Measurements from ENCODE around the gene DHX35.
"Not testable (repeated sequence)": the region's sequence is repeated elsewhere in the genome, so short reads cannot be mapped to it uniquely, and the experiment has no call there.

Gene DHX35

GRCh38 chr20:38982291-38982690 is 20.1 kb downstream of the DHX35 start:
- DNase-seq: no peak

DNA sequence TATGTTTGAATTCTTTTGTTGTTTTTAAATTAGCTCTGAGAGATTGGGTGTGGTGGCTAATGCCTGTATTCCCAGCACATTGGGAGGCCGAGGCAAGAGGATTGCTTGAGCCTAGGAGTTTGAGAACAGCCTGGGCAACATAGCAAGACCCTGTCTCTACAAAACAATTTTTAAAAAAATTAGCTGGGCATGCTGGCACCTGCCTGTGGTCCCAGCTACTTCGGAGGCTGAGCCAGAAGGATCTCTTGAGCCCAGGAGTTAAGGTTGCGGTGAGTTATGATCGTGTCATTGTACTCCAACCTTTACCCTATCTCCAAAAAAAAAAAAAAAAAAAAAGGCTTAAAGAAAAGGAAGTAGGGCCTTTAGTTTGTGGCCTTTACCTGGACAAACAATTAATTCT is 22.9 kb downstream of the DHX35 start:
- DNase-seq: no peak

DNA sequence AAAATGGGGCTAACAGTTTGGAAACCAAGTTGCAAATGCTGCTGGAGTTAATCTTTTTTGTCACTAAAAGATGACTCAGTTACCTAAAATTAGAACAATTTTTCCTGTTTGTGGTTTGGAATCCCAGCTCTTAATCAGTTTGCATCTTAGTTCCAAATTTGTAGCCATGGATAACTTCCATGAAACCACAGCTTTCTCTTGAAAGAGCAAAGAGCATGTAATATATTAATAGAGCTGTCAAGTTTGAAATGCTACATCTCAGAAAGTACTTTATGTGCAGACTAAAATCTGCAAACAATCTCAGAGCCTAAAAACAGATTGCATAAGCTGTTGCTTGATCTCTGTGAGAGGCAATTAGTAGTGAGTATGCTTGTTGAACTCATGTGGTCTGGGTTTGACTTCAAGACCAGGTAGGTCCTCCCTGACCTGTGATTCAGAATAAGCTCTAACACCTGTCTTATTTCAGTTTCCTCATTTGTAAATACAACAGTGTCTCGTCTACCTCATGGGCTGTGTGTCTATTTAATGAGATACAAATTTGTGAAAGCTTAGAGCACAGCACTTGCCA is 23.5 kb downstream of the DHX35 start:
- DNase-seq: no peak

- no peak for DNase-seq
Measured at GRCh38 chr20:38986663-38987062, 24.5 kb downstream of the DHX35 start.

- DNase-seq: no peak
Measured at GRCh38 chr20:38987777-38988176, 25.6 kb downstream of the DHX35 start.

DNA sequence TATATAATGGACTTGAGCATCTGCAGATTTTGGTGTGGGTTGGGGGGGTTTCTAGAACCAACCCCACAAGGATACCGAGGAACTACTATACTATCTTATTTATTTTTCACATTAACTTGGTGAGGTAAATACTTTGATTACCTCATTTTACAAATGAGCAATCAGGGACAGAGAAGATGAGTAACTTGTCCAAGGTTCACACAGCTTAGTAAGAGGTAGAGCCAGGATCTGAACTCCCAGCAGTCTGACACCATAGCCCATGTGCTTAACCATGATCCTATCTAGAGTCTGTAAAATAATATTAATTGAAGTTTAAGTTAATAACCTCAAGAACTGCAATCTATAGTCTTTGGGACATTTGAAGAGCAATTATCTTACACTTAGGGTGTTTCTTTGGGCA is 28.6 kb downstream of the DHX35 start:
- no peak for DNase-seq

DNA sequence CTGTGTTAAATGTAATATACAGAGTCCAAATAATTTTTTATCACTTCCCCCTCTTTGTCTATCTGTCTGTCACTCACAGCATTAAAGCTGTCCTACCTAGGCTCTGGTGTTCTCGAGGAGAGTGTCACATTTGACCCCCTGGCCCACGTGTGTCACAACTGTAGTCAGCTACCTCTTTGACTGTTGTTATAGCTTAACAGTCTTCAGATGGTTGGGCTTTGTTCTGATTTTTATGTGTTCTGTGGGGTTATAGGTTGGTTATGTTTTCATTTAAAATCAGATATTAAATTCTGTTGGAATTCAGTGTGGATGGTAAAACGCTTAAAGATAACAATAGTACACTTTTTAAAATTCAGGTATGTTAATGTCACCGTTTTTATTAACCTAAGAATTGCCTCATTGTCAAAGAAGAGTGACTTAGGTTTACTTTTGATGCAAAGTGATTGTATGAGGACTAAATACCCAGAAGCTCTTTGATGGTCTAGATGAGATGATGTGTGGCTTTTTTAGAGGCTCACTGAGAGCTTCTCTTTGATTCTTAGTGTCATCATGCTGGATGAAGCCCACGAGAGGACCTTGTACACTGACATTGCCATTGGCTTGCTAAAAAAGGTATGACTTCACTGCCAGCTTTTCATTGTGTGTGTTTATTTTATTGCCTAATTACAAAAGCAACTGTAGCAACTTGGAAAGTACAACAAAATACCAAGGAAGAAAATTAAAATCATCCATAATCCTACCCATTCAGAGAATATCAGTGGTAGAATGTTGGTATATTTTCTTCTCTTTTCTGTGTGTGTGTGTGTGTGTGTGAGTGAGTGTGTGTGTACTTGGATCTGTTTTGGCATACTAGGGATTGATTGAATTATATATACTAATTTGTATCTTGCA is 29.9 kb downstream of the DHX35 start:
- DNase-seq: no peak

GRCh38 chr20:38995536-38996044 is 33.4 kb downstream of the DHX35 start:
- DNase-seq: no peak

DNA sequence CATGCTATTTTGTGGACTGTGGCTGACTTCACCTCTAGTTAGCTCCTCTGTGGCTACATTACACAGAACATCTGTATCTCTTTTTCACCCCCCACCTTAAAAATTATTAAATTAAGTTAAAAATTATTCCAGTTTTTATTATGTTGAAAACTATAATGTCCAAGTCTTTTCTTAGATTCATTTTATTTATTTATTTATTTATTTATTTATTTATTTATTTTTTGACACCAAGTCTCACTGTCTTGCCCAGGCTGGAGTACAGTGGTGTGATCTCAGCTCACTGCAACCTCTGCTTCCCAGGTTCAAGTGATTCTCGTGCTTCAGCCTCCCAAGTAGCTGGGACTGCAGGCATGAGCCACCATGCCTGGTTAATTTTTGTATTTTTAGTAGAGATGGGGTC is 34.7 kb downstream of the DHX35 start:
- not testable (repeated sequence) for DNase-seq

DNA sequence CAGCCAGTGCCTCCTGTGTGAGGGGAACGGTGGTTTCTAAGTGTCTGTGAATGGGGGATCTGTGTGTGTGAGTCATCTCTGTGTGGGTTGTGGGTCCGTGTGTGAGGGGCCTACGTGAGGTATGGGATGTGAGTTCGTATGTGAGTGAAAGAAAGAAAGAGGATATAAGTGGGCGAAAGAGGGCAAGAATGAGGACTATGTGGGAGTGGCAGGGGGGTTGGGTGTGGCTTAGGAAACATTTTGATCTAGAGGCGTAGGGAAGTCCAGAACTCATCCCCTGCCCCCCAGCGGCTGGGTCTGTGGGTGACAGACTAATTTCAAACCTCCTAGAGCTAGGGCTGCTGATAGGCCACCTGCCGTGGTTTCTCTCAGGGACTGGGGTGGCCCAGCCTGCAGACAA is 35.5 kb downstream of the DHX35 start:
- DNase-seq: peak; percentile 58

- DNase-seq: no peak
Measured at GRCh38 chr20:38999217-38999616, 37.1 kb downstream of the DHX35 start.

DNA sequence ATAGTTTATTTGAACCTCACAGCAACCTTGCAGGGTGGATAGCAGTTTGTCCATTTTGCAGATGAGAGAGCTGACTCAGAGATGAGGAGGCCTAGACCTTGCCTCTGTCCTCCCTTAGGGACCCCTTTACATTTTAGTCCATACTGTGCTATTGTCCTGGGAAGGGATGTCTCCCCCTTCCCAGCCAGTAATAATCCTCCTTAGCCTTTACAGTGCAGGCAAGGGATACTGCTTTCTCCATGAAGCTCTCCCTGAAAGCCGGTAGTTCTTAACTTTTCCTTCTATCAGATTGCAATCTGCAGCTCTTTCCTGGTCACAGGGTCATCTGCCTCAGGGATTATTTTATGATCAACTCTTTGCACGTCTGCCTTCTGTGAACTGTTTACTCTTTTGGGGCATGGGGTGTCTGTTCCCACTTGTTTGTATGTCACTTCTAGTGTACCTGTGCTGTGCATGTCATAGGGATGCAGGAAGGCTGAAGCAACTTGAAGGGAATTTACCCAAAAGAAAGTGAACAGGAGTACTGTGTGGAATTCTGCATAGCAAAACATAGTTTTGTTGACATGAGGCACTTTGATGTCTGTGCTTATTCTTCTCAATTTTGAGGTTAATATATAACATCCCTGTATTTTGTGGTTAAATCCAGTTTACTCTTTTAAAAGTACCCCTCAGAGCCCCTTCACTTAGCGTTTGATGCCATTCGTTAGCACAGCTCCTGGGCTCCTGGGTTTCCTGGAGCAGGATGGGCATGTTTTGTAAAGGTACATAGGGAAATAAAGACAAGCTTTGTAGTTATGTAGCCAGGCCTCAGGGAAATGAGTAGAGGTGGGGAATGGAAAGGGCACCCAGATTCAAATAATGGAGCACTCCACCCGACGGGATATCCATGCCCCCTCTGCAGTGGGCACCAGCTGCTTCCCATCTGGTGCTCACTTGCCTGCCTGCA is 38.1 kb downstream of the DHX35 start:
- DNase-seq: no peak

DNA sequence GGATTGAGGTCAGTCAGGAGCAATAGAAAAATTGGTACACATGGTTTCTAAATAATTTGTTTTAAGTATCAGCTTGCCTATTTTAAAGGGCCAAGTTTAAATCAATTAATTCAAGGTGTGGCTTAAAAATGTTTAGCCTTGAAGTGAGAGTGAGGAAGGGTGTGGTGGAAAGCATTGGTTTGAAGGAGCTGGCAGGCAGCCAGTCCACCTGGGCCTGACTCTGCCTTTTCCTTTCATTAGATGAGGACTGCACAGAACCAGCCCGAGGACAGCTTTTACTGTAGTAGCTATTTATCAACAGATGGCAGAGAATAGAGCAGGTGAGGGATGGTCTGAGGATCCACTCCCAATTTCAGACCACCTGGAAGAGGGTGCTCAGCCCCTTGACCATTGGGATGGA is 42.4 kb downstream of the DHX35 start:
- DNase-seq: peak; percentile 8

DNA sequence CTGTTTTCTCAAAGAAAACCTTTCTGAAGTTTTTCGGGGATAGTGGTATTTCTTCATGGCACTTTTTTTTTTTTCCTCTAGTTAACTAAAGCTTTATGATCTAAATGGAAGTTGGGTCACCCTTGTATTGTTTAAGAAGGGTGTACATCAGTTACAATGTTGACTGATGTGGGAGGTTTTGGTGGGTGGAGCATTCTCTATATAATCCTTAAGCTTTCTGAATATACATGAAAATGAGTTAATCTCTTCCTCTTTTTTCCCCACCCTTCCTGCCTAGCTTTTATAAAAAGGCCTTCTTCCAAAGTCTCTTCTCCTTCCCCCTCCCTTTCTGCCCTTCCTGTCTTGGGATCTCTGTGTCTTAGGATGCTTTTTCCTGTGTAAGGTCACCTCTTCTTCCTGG is 47.2 kb downstream of the DHX35 start:
- no peak for DNase-seq

DNA sequence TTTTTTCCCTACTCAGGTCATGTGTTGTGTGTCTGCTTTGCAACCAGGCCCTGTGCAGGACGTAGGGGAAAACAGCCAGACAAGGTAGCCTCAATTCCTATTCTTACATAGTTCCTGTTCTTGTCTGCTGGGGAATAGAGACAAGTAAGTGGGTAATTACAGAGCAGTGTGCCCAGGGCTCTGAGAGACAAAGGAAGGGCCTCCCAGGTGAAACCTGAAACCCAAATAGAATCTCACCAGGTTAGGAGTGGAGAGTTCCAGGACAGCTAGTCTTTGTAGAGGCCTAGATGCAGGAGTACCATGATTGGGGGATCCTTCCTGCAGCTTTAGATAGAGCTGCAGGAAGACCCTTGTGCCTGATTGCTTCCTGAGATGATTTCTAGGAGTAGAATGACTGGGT is 48.4 kb downstream of the DHX35 start:
- DNase-seq: no peak

- no peak for DNase-seq
Measured at GRCh38 chr20:39013662-39014109, 51.5 kb downstream of the DHX35 start.

DNA sequence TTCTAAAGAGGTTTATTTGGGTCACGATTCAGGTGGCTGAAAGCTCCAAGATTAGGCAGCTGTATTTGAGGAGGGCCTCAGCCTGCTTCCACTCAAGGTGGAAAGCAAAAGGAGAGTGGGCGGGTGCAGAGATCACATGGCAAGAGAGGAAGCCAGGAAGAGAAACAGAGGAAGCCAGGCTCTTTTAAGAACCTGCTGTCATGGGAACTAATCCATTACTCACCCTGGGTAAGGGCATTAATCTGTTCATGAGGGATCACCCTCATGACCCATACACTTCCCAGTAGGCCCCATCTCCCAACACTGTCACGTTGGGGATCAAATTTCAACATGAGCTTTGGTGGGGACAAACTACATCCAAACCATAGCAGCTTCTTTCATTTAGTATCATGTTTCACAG is 53.9 kb downstream of the DHX35 start:
- no peak for DNase-seq

GRCh38 chr20:39016506-39016905 is 54.4 kb downstream of the DHX35 start:
- DNase-seq: no peak

DNA sequence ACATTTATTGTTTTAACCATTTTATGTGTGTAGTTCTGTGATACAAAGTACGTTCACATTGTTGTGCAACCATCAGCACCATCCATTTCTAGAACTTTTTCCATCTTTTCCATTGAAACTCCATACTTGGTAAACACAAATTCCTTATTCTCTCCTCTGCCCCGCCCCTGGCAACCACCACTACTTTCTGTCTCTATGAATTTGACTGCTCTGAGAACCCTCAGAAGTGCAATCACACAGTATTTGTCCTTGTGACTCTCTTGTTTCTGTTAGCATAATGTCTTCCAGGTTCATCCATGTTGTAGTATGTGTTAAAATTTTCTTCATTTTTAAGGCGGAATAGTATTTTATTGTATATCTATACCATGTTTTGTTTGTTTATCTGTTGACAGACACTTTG is 56.9 kb downstream of the DHX35 start:
- DNase-seq: no peak

DNA sequence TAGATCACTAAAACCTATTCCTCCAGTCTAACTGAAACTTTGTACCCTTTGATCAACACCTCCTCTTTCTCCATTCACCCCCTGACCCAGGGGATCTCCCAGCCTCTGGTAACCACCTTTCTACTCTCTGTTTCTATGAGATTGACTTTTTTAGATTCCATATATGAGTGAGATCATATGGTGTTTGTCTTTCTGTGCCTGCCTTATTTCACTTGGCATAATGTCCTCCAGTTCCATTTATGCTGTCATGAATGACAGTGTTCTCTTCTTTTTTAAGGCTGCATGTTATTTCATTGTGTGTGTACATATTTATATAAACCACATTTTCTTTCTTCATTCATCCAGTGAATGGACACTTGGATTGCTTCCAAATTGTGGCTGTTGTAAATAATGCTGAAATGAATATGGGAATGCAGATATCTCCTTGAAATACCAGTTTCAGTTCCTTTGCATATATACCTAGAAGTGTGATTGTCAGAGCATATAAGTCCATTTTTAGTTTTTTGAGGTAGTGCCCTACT is 57.7 kb downstream of the DHX35 start:
- DNase-seq: peak; percentile 46

DNA sequence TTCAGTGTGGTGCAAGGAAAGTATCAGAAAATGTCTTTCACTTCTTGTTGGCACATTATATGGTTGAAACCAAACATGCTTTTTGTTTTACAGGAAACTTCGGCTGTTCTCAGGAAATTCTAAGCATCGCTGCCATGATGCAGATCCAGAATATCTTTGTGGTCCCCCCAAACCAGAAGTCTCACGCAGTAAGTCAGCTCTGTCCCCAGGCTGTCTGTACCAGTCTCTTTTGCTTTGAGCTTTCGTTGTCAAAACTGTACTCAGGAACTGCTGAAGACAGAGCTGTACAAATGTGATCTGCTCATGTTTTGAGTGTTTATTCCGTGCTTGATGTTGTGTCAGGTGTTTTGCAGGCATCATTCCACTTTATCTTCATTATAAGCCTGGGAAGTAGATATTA is 59.6 kb downstream of the DHX35 start:
- DNase-seq: no peak

DNA sequence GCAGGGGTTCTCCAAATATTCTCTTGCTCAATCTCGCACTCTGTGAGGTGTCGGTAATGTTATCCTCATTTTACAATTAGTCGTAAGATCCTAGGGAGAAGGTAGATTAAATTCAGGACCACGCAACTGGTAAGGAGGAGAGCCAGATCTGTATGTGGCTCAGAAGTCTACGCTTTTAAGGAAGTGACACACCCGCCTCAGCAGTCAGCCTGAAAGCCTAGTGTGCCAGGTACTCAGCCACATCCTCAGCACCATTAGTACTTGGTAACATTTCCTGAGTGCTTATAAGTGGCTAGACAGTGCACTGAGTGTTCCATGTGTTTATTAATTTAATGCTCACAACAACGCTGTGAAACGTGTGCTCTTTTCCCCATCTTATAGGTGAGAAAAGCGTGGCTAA is 63.7 kb downstream of the DHX35 start:
- DNase-seq: no peak

- no peak for DNase-seq
Measured at GRCh38 chr20:39029364-39029763, 67.2 kb downstream of the DHX35 start.
